H1 (cell line): Measurements from ENCODE around the gene ANK3. TPM values are rescaled to one million over a fixed set of nuclear protein-coding genes. Genes with fewer than 3 reads are reported as not detected.

Experiments used
- CTCF ChIA-PET: fragments of 300-600 bp; sonication (Branson Sonifier 250); formaldehyde crosslinking; loops from one replicate; lab custom pipeline; 2021; ENCODE audit not compliant: partially characterized antibody; lab: Charles Lee
- POLR2A ChIA-PET: fragments of 300-600 bp; sonication (Branson Sonifier 250); formaldehyde crosslinking; loops from one replicate; lab custom pipeline; 2021; ENCODE audit warnings: inconsistent platforms; ENCODE audit not compliant: partially characterized antibody; lab: Charles Lee
- DNase-seq, 2 experiments: peaks; one replicate each; pipeline versions ENCODE4 v3.0.0 to v3.0.0-alpha.2; 2010 to 2022; ENCODE audit warnings: low spot score in 2 of 2, low read depth in 1 of 2, mixed read lengths in 1 of 2
- FAIRE-seq: peaks from 2 replicates; lab custom pipeline; 2011; peaks lifted over from hg19 to GRCh38; lab: Jason Lieb, UNC
- H2AFZ ChIP-seq: 2 replicates; pipeline ENCODE4 v1.8.1; 2012; ENCODE audit warnings: low read length, inconsistent platforms
- H2AK5ac ChIP-seq: 2 replicates; pipeline ENCODE4 v1.6.1; 2013; ENCODE audit warnings: low read depth, low read length
- H2BK120ac ChIP-seq: replicated peaks from 2 replicates; pipeline ENCODE3; 2013; ENCODE audit warnings: low read depth, low read length, inconsistent platforms
- H2BK12ac ChIP-seq: 2 replicates; pipeline ENCODE4 v1.6.1; 2013; ENCODE audit warnings: low read depth, low read length
- H2BK15ac ChIP-seq: 2 replicates; pipeline ENCODE4 v1.6.1; 2013; ENCODE audit warnings: low read length
- H2BK20ac ChIP-seq: 2 replicates; pipeline ENCODE4 v1.6.1; 2013; ENCODE audit warnings: low read length
- H2BK5ac ChIP-seq: 2 replicates; pipeline ENCODE4 v1.6.1; 2013; ENCODE audit warnings: low read depth, low read length
- H3K14ac ChIP-seq: 2 replicates; pipeline ENCODE4 v1.6.1; 2013; ENCODE audit warnings: inconsistent platforms; ENCODE audit not compliant: insufficient read length
- H3K18ac ChIP-seq: 2 replicates; pipeline ENCODE4 v1.6.1; 2013; ENCODE audit warnings: low read length; ENCODE audit errors: extremely low read depth
- H3K23ac ChIP-seq: 2 replicates; pipeline ENCODE4 v1.6.1; 2013; ENCODE audit warnings: inconsistent platforms; ENCODE audit not compliant: insufficient read length
- H3K23me2 ChIP-seq: 2 replicates; pipeline ENCODE4 v1.6.1; 2013; ENCODE audit warnings: low read depth, low read length
- H3K27ac ChIP-seq: 2 replicates; pipeline ENCODE4 v1.6.1; 2011; ENCODE audit warnings: low read depth, low read length, inconsistent platforms
- H3K27me3 ChIP-seq, 4 experiments: replicated peaks in 1 of 4; 1 replicate in 1 of 4; 2 replicates in 3 of 4; pipeline versions ENCODE4 v1.6.1 to v1.8.1; 2011 to 2013; ENCODE audit warnings: low read length in 3 of 4, mild to moderate bottlenecking in 3 of 4, inconsistent platforms in 2 of 4, mixed read lengths in 2 of 4, moderate library complexity in 1 of 4; ENCODE audit not compliant: control insufficient read depth in 3 of 4, insufficient read depth in 3 of 4; ENCODE audit errors: extremely low read depth in 1 of 4
- H3K36me3 ChIP-seq, 4 experiments: 2 replicates each; pipeline versions ENCODE4 v1.6.1 to v1.8.1; 2011 to 2013; ENCODE audit warnings: mild to moderate bottlenecking in 4 of 4, low read length in 3 of 4, moderate library complexity in 2 of 4, control low read depth in 1 of 4, inconsistent platforms in 1 of 4; ENCODE audit not compliant: insufficient read depth in 4 of 4, control insufficient read depth in 2 of 4
- H3K4ac ChIP-seq: replicated peaks from 2 replicates; pipeline ENCODE3; 2013; ENCODE audit warnings: low read length, low read depth, mixed read lengths, inconsistent platforms; ENCODE audit not compliant: insufficient read length
- H3K4me1 ChIP-seq, 4 experiments: replicated peaks in 1 of 4; 1 replicate in 1 of 4; 2 replicates in 3 of 4; pipeline versions ENCODE4 v1.6.1 to v1.8.1; 2011 to 2013; ENCODE audit warnings: low read length in 3 of 4, inconsistent platforms in 2 of 4, mixed read lengths in 1 of 4; ENCODE audit not compliant: insufficient read depth in 4 of 4, control insufficient read depth in 3 of 4
- H3K4me2 ChIP-seq, 2 experiments: 2 replicates each; pipeline versions ENCODE4 v1.6.1 to v1.8.1; 2011 to 2013; ENCODE audit warnings: low read depth in 2 of 2, low read length in 2 of 2, control low read depth in 1 of 2, inconsistent platforms in 1 of 2, mild to moderate bottlenecking in 1 of 2; ENCODE audit not compliant: insufficient read depth in 1 of 2
- H3K4me3 ChIP-seq, 4 experiments: fragments of 200-600, 300-600 bp in 1 of 4; sonication (generic), shearing (Covaris generic), sonication (Bioruptor Twin) in 1 of 4; 2 replicates each; pipeline versions ENCODE4 v1.5.1 to v1.8.1; 2011 to 2016; ENCODE audit warnings: low read length in 4 of 4, low read depth in 3 of 4, control low read depth in 2 of 4, inconsistent platforms in 2 of 4, mild to moderate bottlenecking in 2 of 4, mixed read lengths in 1 of 4, moderate library complexity in 1 of 4; ENCODE audit not compliant: insufficient read depth in 2 of 4; ENCODE audit errors: extremely low read depth in 1 of 4
- H3K56ac ChIP-seq: replicated peaks from 2 replicates; pipeline ENCODE3; 2013; ENCODE audit warnings: low read depth, mild to moderate bottlenecking, mixed read lengths, low read length, inconsistent platforms; ENCODE audit not compliant: insufficient read length
- H3K79me1 ChIP-seq: 2 replicates; pipeline ENCODE4 v1.6.1; 2013; ENCODE audit warnings: low read depth, low read length, control low read depth
- H3K79me2 ChIP-seq, 2 experiments: 2 replicates each; pipeline versions ENCODE4 v1.6.1 to v1.8.1; 2012 to 2013; ENCODE audit warnings: low read length in 2 of 2, mild to moderate bottlenecking in 2 of 2, inconsistent platforms in 1 of 2; ENCODE audit not compliant: insufficient read depth in 2 of 2, control insufficient read depth in 1 of 2
- H3K9ac ChIP-seq, 4 experiments: replicated peaks in 1 of 4; 1 replicate in 1 of 4; 2 replicates in 3 of 4; pipeline versions ENCODE4 v1.6.1 to v1.8.1; 2011 to 2013; ENCODE audit warnings: low read depth in 3 of 4, low read length in 3 of 4, control low read depth in 2 of 4, mild to moderate bottlenecking in 2 of 4, moderate library complexity in 2 of 4, inconsistent platforms in 1 of 4; ENCODE audit errors: extremely low read depth in 1 of 4
- H3K9me3 ChIP-seq, 2 experiments: 2 replicates each; pipeline versions ENCODE4 v1.6.1 to v1.8.1; 2012 to 2013; ENCODE audit warnings: mild to moderate bottlenecking in 2 of 2, moderate library complexity in 2 of 2, control low read depth in 1 of 2, inconsistent platforms in 1 of 2, low read depth in 1 of 2, low read length in 1 of 2, mixed read lengths in 1 of 2; ENCODE audit not compliant: insufficient read depth in 2 of 2
- H4K20me1 ChIP-seq, 2 experiments: replicated peaks in 1 of 2; 2 replicates each; pipeline versions ENCODE3 to v1.8.1; 2011 to 2013; ENCODE audit warnings: inconsistent platforms in 2 of 2, low read length in 2 of 2, mild to moderate bottlenecking in 1 of 2; ENCODE audit not compliant: insufficient read depth in 2 of 2, control insufficient read depth in 1 of 2
- H4K5ac ChIP-seq: 2 replicates; pipeline ENCODE4 v1.6.1; 2013; ENCODE audit warnings: low read length, low read depth, mixed read lengths, inconsistent platforms; ENCODE audit not compliant: insufficient read length
- H4K8ac ChIP-seq: 2 replicates; pipeline ENCODE4 v1.8.0; 2013; ENCODE audit warnings: mild to moderate bottlenecking, moderate library complexity, low read length, inconsistent platforms; ENCODE audit not compliant: insufficient read depth; ENCODE audit errors: extremely low read depth
- H4K91ac ChIP-seq: replicated peaks from 2 replicates; pipeline ENCODE3; 2013; ENCODE audit warnings: low read length, mixed read lengths, inconsistent platforms; ENCODE audit not compliant: insufficient read length
- BACH1 ChIP-seq: IDR thresholded peaks from 2 replicates; pipeline ENCODE4 v1.6.1; 2012; ENCODE audit warnings: low read length, improper control_type of control experiment
- BRCA1 ChIP-seq: IDR thresholded peaks from 2 replicates; pipeline ENCODE4 v1.6.1; 2012; ENCODE audit warnings: low read depth, low read length, improper control_type of control experiment
- CREB1 ChIP-seq: IDR thresholded peaks from 2 replicates; pipeline ENCODE4 v1.6.1; 2012; ENCODE audit warnings: inconsistent platforms
- E2F6 ChIP-seq: IDR thresholded peaks from 2 replicates; pipeline ENCODE4 v1.6.1; 2012; ENCODE audit warnings: inconsistent platforms
- EP300 ChIP-seq, 2 experiments: IDR thresholded peaks; 1 replicate in 1 of 2; 2 replicates in 1 of 2; pipeline ENCODE4 v1.6.1; 2011 to 2012; ENCODE audit warnings: low read depth in 2 of 2, low read length in 2 of 2, mild to moderate bottlenecking in 2 of 2, borderline replicate concordance in 1 of 2, inconsistent platforms in 1 of 2, moderate library complexity in 1 of 2
- MAX ChIP-seq: IDR thresholded peaks from 2 replicates; pipeline ENCODE4 v1.6.1; 2012; ENCODE audit warnings: inconsistent platforms
- PHF8 ChIP-seq: fragments of 200-600 bp; sonication (generic); conservative IDR thresholded peaks from 2 replicates; pipeline ENCODE4 v1.7.1; 2012; ENCODE audit warnings: low read depth, mild to moderate bottlenecking, inconsistent platforms, low read length, moderate library complexity
- POLR2AphosphoS5 ChIP-seq: IDR thresholded peaks from 2 replicates; pipeline ENCODE4 v1.6.1; 2011; ENCODE audit warnings: low read depth, low read length
- POU5F1 ChIP-seq: IDR thresholded peaks from 2 replicates; pipeline ENCODE4 v1.6.1; 2011; ENCODE audit warnings: low read depth, mild to moderate bottlenecking, low read length, moderate library complexity
- RBBP5 ChIP-seq: IDR thresholded peaks from 2 replicates; pipeline ENCODE4 v1.7.1; 2012; ENCODE audit warnings: low read depth, mild to moderate bottlenecking, inconsistent platforms, low read length, moderate library complexity, borderline replicate concordance
- SAP30 ChIP-seq: fragments of 300-600 bp; sonication (generic); IDR thresholded peaks from 2 replicates; pipeline ENCODE4 v1.7.1; 2012; ENCODE audit warnings: low read length, moderate library complexity, mild to moderate bottlenecking, inconsistent platforms; ENCODE audit not compliant: insufficient read depth, insufficient replicate concordance
- TBP ChIP-seq: IDR thresholded peaks from 2 replicates; pipeline ENCODE4 v1.6.1; 2011; ENCODE audit warnings: low read depth, low read length, improper control_type of control experiment
- WGBS, 2 experiments: shearing (Covaris generic) in 1 of 2; methylation state at CpG; one replicate each; pipeline versions ENCODE4 v1.1.6 to v1.1.7; 2013 to 2015; ENCODE audit warnings: low lambda C conversion rate in 2 of 2, mixed read lengths in 2 of 2, inconsistent platforms in 1 of 2, low coverage in 1 of 2, missing lambda C conversion rate in 1 of 2; ENCODE audit not compliant: insufficient replicate concordance in 2 of 2, insufficient coverage in 1 of 2, insufficient read length in 1 of 2; ENCODE audit errors: extremely low coverage in 1 of 2, missing lambda C conversion rate in 1 of 2; 5-methylcytosine and 5-hydroxymethylcytosine counted together
- polyA plus RNA-seq, 7 experiments: library from polyadenylated mRNA; depleted of rRNA in 3 of 7; stranded (reverse) in 5 of 7; unstranded in 2 of 7; fragments of >200 nt in 5 of 7; fragments of 200-250 nt in 2 of 7; gene quantifications; 1 replicate in 5 of 7; 2 replicates in 1 of 7; 4 replicates in 1 of 7; pipeline versions ENCODE4 v1.2.1 to v1.2.3, GENCODE V29; 2011 to 2013; ENCODE audit warnings: missing spikeins in 2 of 7, mixed read lengths in 2 of 7
- total RNA-seq: library from RNA; stranded (reverse); fragmentation: NEBNext Ultra II Directional; extraction: Animal tissue kit (Norgen Biotek cat#: 25700); gene quantifications from 2 replicates; pipeline ENCODE4 v1.2.1, GENCODE V29; 2021

Gene ANK3
- total and polyA plus RNA-seq, 2 of the 8 experiments (the other 6 are each of a cell fraction or from before 2014, with no cell fraction given), result 18.1 to 67.9 TPM

GRCh38 chr10:60427709-60428386, 38.2 kb upstream of the ANK3 start:
- Histone ChIP-seq H3K4me1 (peaks cover 0 to 3% (median 0%) of the 10 kb centered on the region in 4 experiments; a peak in 1 of 7 replicates), H3K79me1 (no peaks in the 10 kb centered on the region), H3K23me2 (no peaks in the 10 kb centered on the region), H4K20me1 (no peaks in the 10 kb centered on the region), H4K8ac (no peak overlapping the region), H2BK20ac (no peak overlapping the region), H3K18ac (no peak overlapping the region), H3K36me3 (no peaks in the 10 kb centered on the region), H4K5ac (no peak overlapping the region), H3K14ac (no peak overlapping the region), H3K4ac (no peak overlapping the region), H3K4me2 (no peak overlapping the region), H2BK15ac (no peak overlapping the region), H3K56ac (no peak overlapping the region), H4K91ac (no peak overlapping the region), H3K4me3 (no peak overlapping the region), H3K27ac (no peak overlapping the region), H2AFZ (no peak overlapping the region), H3K9ac (no peak overlapping the region), H3K23ac (no peak overlapping the region), H3K27me3 (no peaks in the 10 kb centered on the region), H2AK5ac (no peak overlapping the region), H2BK120ac (no peak overlapping the region), H2BK5ac (no peak overlapping the region), H2BK12ac (no peak overlapping the region), H3K79me2 (no peaks in the 10 kb centered on the region), H3K9me3 (no peaks in the 10 kb centered on the region)
- no peak for DNase-seq
- ChIA-PET CTCF (interaction anchor here (0.6 to 3.1 kb wide), 4 partner anchors 8 to 189 kb away, joined by 4 to 8 read pairs (median 6); no protein-coding TSS in a partner anchor), POLR2A (interaction anchor here (0.6 kb wide), 1 partner anchor 14 kb away, joined by 3 read pairs; no protein-coding TSS in a partner anchor)
- no peak for FAIRE-seq
- 93% methylated on average over 3 of the region's 3 CpGs; no CpG with 5 or more reads in 1 of the 2 experiments for WGBS, 2 experiments
- TF ChIP-seq BRCA1 (no peak), EP300 (IDR thresholded peaks at IDR 0.05; ENCODE audit: borderline replicate concordance in 1 of 2, low read depth in 2 of 2, low read length in 2 of 2) (no peak), CREB1 (no peak), POLR2AphosphoS5 (no peak), SAP30 (no peak), BACH1 (no peak), MAX (no peak), POU5F1 (no peak), TBP (no peak), RBBP5 (no peak), E2F6 (no peak), PHF8 (no peak)
